ENCODE measurements around the gene PTPRM.

- TF ChIP-seq CTCF (IDR thresholded peaks at IDR 0.05) (no peak), POLR2A (IDR thresholded peaks at IDR 0.05) (no peak)
Measured at GRCh38 chr18:8232791-8233190, 665.7 kb downstream of the PTPRM start.
